ENCODE results near the gene BAIAP2. TPM values are rescaled to one million over a fixed set of nuclear protein-coding genes. Genes with fewer than 3 reads are reported as not detected.
"Not testable (repeated sequence)": the region's sequence is repeated elsewhere in the genome, so short reads cannot be mapped to it uniquely, and the experiment has no call there.

BAIAP2 gene
- total and polyA plus RNA-seq, 2 experiments from 2014 or later: 27.1 to 49.7 TPM

GRCh38 chr17:81152288-81152828 is 117.4 kb downstream of the BAIAP2 start:
- H3K9me3 ChIP-seq (ENCODE audit: low read depth): no peaks in the 10 kb centered on the region
- TF ChIP-seq EZH2 (IDR thresholded peaks at IDR 0.05; ENCODE audit: borderline replicate concordance): no peak
- TF ChIP-seq EZH2phosphoT487 (IDR thresholded peaks at IDR 0.05; ENCODE audit: low read depth, severe bottlenecking, unreplicated experiment): no peak
- TF ChIP-seq CTCF (IDR thresholded peaks at IDR 0.05; ENCODE audit: poor library complexity): no peak
- no peaks in the 10 kb centered on the region for H3K36me3 ChIP-seq (replicated peaks; ENCODE audit: insufficient read depth, low read depth)
- DNase-seq (ENCODE audit: low spot score): no peak
- no peak overlapping the region for H3K27ac ChIP-seq
- H3K79me2 ChIP-seq: no peaks in the 10 kb centered on the region
- H3K4me2 ChIP-seq: no peak overlapping the region
- no peaks in the 10 kb centered on the region for H3K4me1 ChIP-seq (ENCODE audit: insufficient read depth)
- H3K9me2 ChIP-seq (replicated peaks; ENCODE audit: insufficient read depth): no peaks in the 10 kb centered on the region
- no peaks in the 10 kb centered on the region for H3K27me3 ChIP-seq
- 86% methylated on average over 8 of the region's 8 CpGs for WGBS (ENCODE audit: low lambda C conversion rate, missing lambda C conversion rate)
- H4K20me1 ChIP-seq (ENCODE audit: insufficient read depth, poor library complexity, severe bottlenecking): no peaks in the 10 kb centered on the region
- H2AFZ ChIP-seq: no peak overlapping the region
- no peak overlapping the region for H3K4me3 ChIP-seq

GRCh38 chr17:81153340-81153803 is 118.4 kb downstream of the BAIAP2 start:
- Histone ChIP-seq H2AFZ (no peak overlapping the region), H3K9me2 (replicated peaks; ENCODE audit: insufficient read depth) (no peaks in the 10 kb centered on the region), H3K36me3 (replicated peaks; ENCODE audit: insufficient read depth, low read depth) (no peaks in the 10 kb centered on the region), H3K27ac (no peak overlapping the region), H4K20me1 (ENCODE audit: insufficient read depth, poor library complexity, severe bottlenecking) (no peaks in the 10 kb centered on the region), H3K79me2 (no peaks in the 10 kb centered on the region), H3K4me3 (no peak overlapping the region), H3K4me1 (ENCODE audit: insufficient read depth) (no peaks in the 10 kb centered on the region), H3K4me2 (no peak overlapping the region), H3K27me3 (no peaks in the 10 kb centered on the region), H3K9me3 (ENCODE audit: low read depth) (no peaks in the 10 kb centered on the region)
- WGBS (ENCODE audit: low lambda C conversion rate, missing lambda C conversion rate): 90% methylated on average over 17 of the region's 17 CpGs
- TF ChIP-seq EZH2 (IDR thresholded peaks at IDR 0.05; ENCODE audit: borderline replicate concordance): no peak
- no peak for TF ChIP-seq EZH2phosphoT487 (IDR thresholded peaks at IDR 0.05; ENCODE audit: low read depth, severe bottlenecking, unreplicated experiment)
- TF ChIP-seq CTCF (IDR thresholded peaks at IDR 0.05; ENCODE audit: poor library complexity): no peak
- no peak for DNase-seq (ENCODE audit: low spot score)

- H3K79me2 ChIP-seq; H3K9me3 ChIP-seq (ENCODE audit: low read depth); H3K36me3 ChIP-seq (replicated peaks; ENCODE audit: insufficient read depth, low read depth); H3K27me3 ChIP-seq; H3K4me3 ChIP-seq; H3K4me1 ChIP-seq (ENCODE audit: insufficient read depth); DNase-seq (ENCODE audit: low spot score); H3K27ac ChIP-seq; H4K20me1 ChIP-seq (ENCODE audit: insufficient read depth, poor library complexity, severe bottlenecking); H3K9me2 ChIP-seq (replicated peaks; ENCODE audit: insufficient read depth); H2AFZ ChIP-seq; H3K4me2 ChIP-seq: not testable (repeated sequence)
- WGBS (ENCODE audit: low lambda C conversion rate, missing lambda C conversion rate): 92% methylated on average over 9 of the region's 9 CpGs
Measured at GRCh38 chr17:81154016-81154415, 119.1 kb downstream of the BAIAP2 start.

- no peaks in the 10 kb centered on the region for H3K27me3 ChIP-seq
- H3K4me1 ChIP-seq (ENCODE audit: insufficient read depth): no peaks in the 10 kb centered on the region
- H4K20me1 ChIP-seq (ENCODE audit: insufficient read depth, poor library complexity, severe bottlenecking): no peaks in the 10 kb centered on the region
- no peak overlapping the region for H3K4me2 ChIP-seq
- H3K9me2 ChIP-seq (replicated peaks; ENCODE audit: insufficient read depth): no peaks in the 10 kb centered on the region
- H3K27ac ChIP-seq: no peak overlapping the region
- H3K79me2 ChIP-seq: no peaks in the 10 kb centered on the region
- 94% methylated on average over 18 of the region's 18 CpGs for WGBS (ENCODE audit: low lambda C conversion rate, missing lambda C conversion rate)
- DNase-seq (ENCODE audit: low spot score): no peak
- TF ChIP-seq CTCF (IDR thresholded peaks at IDR 0.05; ENCODE audit: poor library complexity): no peak
- no peak for TF ChIP-seq EZH2phosphoT487 (IDR thresholded peaks at IDR 0.05; ENCODE audit: low read depth, severe bottlenecking, unreplicated experiment)
- no peak for TF ChIP-seq EZH2 (IDR thresholded peaks at IDR 0.05; ENCODE audit: borderline replicate concordance)
- no peak overlapping the region for H3K4me3 ChIP-seq
- no peaks in the 10 kb centered on the region for H3K9me3 ChIP-seq (ENCODE audit: low read depth)
- H3K36me3 ChIP-seq (replicated peaks; ENCODE audit: insufficient read depth, low read depth): no peaks in the 10 kb centered on the region
- no peak overlapping the region for H2AFZ ChIP-seq
Measured at GRCh38 chr17:81154961-81155360, 120.0 kb downstream of the BAIAP2 start.

All from hepatocyte (in vitro differentiated cells).